ENCODE results near the gene TMEM100.
A peak's percentile ranks its signal among the peaks of the same experiment; 100 is the strongest.

TMEM100 gene

GRCh38 chr17:55717898-55718735 is 4.5 kb downstream of the TMEM100 start:
- ATAC-seq (ENCODE audit: insufficient read depth, low read depth) = peak; percentile 73
- Histone ChIP-seq H3K27ac (ENCODE audit: low read length) (no peak overlapping the region), H3K9me3 (ENCODE audit: insufficient read depth, low read length, severe bottlenecking) (no peaks in the 10 kb centered on the region), H3K79me2 (ENCODE audit: insufficient read depth, low read length) (no peaks in the 10 kb centered on the region), H3K4me1 (ENCODE audit: insufficient read depth, low read length) (no peaks in the 10 kb centered on the region), H2AFZ (ENCODE audit: low read depth, low read length) (no peak overlapping the region), H3K9ac (ENCODE audit: low read depth, low read length) (no peak overlapping the region), H3K36me3 (ENCODE audit: insufficient read depth, low read length) (no peaks in the 10 kb centered on the region), H3K4me3 (ENCODE audit: low read depth in 1 of 2, low read length in 2 of 2) (no peak overlapping the region), H4K20me1 (ENCODE audit: insufficient read depth, low read length) (no peaks in the 10 kb centered on the region), H3K27me3 (ENCODE audit: insufficient read depth, low read length, poor library complexity) (no peaks in the 10 kb centered on the region), H3K4me2 (ENCODE audit: insufficient read depth, low read length) (no peak overlapping the region)
- TF ChIP-seq CTCF (IDR thresholded peaks at IDR 0.05; ENCODE audit: borderline replicate concordance, extremely low read depth, low read length, poor library complexity, severe bottlenecking) (peak; percentile 82), EZH2 (IDR thresholded peaks at IDR 0.05; ENCODE audit: borderline replicate concordance, low read depth, low read length, severe bottlenecking) (no peak)
- peak; percentile 77 for DNase-seq

- TF ChIP-seq EZH2 (IDR thresholded peaks at IDR 0.05; ENCODE audit: borderline replicate concordance, low read depth, low read length, severe bottlenecking) (no peak), CTCF (IDR thresholded peaks at IDR 0.05; ENCODE audit: borderline replicate concordance, extremely low read depth, low read length, poor library complexity, severe bottlenecking) (no peak)
- Histone ChIP-seq H3K79me2 (ENCODE audit: insufficient read depth, low read length) (no peaks in the 10 kb centered on the region), H3K27me3 (ENCODE audit: insufficient read depth, low read length, poor library complexity) (no peaks in the 10 kb centered on the region), H3K4me3 (ENCODE audit: low read depth in 1 of 2, low read length in 2 of 2) (no peak overlapping the region), H3K9me3 (ENCODE audit: insufficient read depth, low read length, severe bottlenecking) (no peaks in the 10 kb centered on the region), H3K9ac (ENCODE audit: low read depth, low read length) (no peak overlapping the region), H2AFZ (ENCODE audit: low read depth, low read length) (no peak overlapping the region), H3K4me1 (ENCODE audit: insufficient read depth, low read length) (no peaks in the 10 kb centered on the region), H3K4me2 (ENCODE audit: insufficient read depth, low read length) (no peak overlapping the region), H4K20me1 (ENCODE audit: insufficient read depth, low read length) (no peaks in the 10 kb centered on the region), H3K27ac (ENCODE audit: low read length) (no peak overlapping the region), H3K36me3 (ENCODE audit: insufficient read depth, low read length) (no peaks in the 10 kb centered on the region)
- no peak for DNase-seq
- no peak for ATAC-seq (ENCODE audit: insufficient read depth, low read depth)
These were observed 5.2 kb downstream of the TMEM100 start for GRCh38 chr17:55717432-55717831.

- no peak overlapping the region for H3K9ac ChIP-seq (ENCODE audit: low read depth, low read length)
- H3K79me2 ChIP-seq (ENCODE audit: insufficient read depth, low read length) = no peaks in the 10 kb centered on the region
- TF ChIP-seq EZH2 (IDR thresholded peaks at IDR 0.05; ENCODE audit: borderline replicate concordance, low read depth, low read length, severe bottlenecking) (no peak), CTCF (IDR thresholded peaks at IDR 0.05; ENCODE audit: borderline replicate concordance, extremely low read depth, low read length, poor library complexity, severe bottlenecking) (no peak)
- peaks cover 3% of the 10 kb centered on the region for H3K27me3 ChIP-seq (ENCODE audit: insufficient read depth, low read length, poor library complexity)
- H3K4me2 ChIP-seq (ENCODE audit: insufficient read depth, low read length) = no peak overlapping the region
- no peak overlapping the region for H2AFZ ChIP-seq (ENCODE audit: low read depth, low read length)
- ATAC-seq (ENCODE audit: insufficient read depth, low read depth) (no peak), DNase-seq (no peak)
- no peak overlapping the region for H3K4me3 ChIP-seq (ENCODE audit: low read depth in 1 of 2, low read length in 2 of 2)
- no peaks in the 10 kb centered on the region for H3K9me3 ChIP-seq (ENCODE audit: insufficient read depth, low read length, severe bottlenecking)
- no peaks in the 10 kb centered on the region for H3K36me3 ChIP-seq (ENCODE audit: insufficient read depth, low read length)
- no peak overlapping the region for H3K27ac ChIP-seq (ENCODE audit: low read length)
- no peaks in the 10 kb centered on the region for H4K20me1 ChIP-seq (ENCODE audit: insufficient read depth, low read length)
- H3K4me1 ChIP-seq (ENCODE audit: insufficient read depth, low read length) = no peaks in the 10 kb centered on the region
These were observed 11.7 kb downstream of the TMEM100 start for GRCh38 chr17:55710829-55711496.

Measured in DND-41 (cell line).